IMR-90 (cell line): Measurements from ENCODE around the gene RBL2. TPM values are rescaled to one million over a fixed set of nuclear protein-coding genes. Genes with fewer than 3 reads are reported as not detected.

Source experiments
- ATAC-seq: fragments of 200-7000 bp; cut with Tn5 transposase; 2 replicates; pipeline ENCODE4 v1.9.1; 2020; ENCODE audit warnings: low read depth, mild to moderate bottlenecking, moderate library complexity
- BruUV-seq: library from RNA; stranded (reverse); fragments of 400-500 nt; replicated peaks from 2 replicates; lab custom pipeline; 2021; lab: Mats Ljungman, UMichigan
- CTCF ChIA-PET: fragments of 300-600 bp; formaldehyde crosslinking; extraction: SDS; loops from one replicate; lab custom pipeline; 2021; ENCODE audit warnings: antibody characterized with exemption; lab: Yijun Ruan, JAX
- POLR2A ChIA-PET: fragments of 300-600 bp; sonication (Branson Sonifier 250); formaldehyde crosslinking; loops from one replicate; lab custom pipeline; 2022; ENCODE audit warnings: antibody characterized with exemption; ENCODE audit not compliant: unreplicated experiment; lab: Charles Lee
- DNase-seq: peaks from one replicate; pipeline ENCODE4 v3.0.0; 2013
- H2AFZ ChIP-seq: replicated peaks from 2 replicates; pipeline ENCODE3; 2013; ENCODE audit warnings: low read length, mild to moderate bottlenecking; ENCODE audit not compliant: poor library complexity
- H2AK5ac ChIP-seq: 2 replicates; pipeline ENCODE4 v1.6.1; 2013; ENCODE audit warnings: low read depth, low read length, inconsistent platforms
- H2AK9ac ChIP-seq: replicated peaks from 2 replicates; pipeline ENCODE3; 2013; ENCODE audit warnings: mild to moderate bottlenecking, low read depth, low read length, moderate library complexity; ENCODE audit not compliant: poor library complexity
- H2BK120ac ChIP-seq: 2 replicates; pipeline ENCODE4 v1.6.1; 2013; ENCODE audit warnings: low read depth, low read length, inconsistent platforms
- H2BK15ac ChIP-seq: 3 replicates; pipeline ENCODE4 v1.6.1; 2013; ENCODE audit warnings: low read depth, low read length, inconsistent platforms
- H2BK20ac ChIP-seq: 2 replicates; pipeline ENCODE4 v1.6.1; 2013; ENCODE audit warnings: low read depth, mild to moderate bottlenecking, inconsistent platforms, low read length, moderate library complexity
- H2BK5ac ChIP-seq: 2 replicates; pipeline ENCODE4 v1.6.1; 2013; ENCODE audit warnings: mild to moderate bottlenecking, low read depth, low read length, inconsistent platforms; ENCODE audit not compliant: poor library complexity, severe bottlenecking
- H3K14ac ChIP-seq: replicated peaks from 2 replicates; pipeline ENCODE4 v1.6.1; 2013; ENCODE audit warnings: low read depth, low read length, inconsistent platforms
- H3K18ac ChIP-seq: 2 replicates; pipeline ENCODE4 v1.6.1; 2013; ENCODE audit warnings: low read depth, low read length, control low read depth
- H3K23ac ChIP-seq: 2 replicates; pipeline ENCODE4 v1.6.1; 2013; ENCODE audit warnings: low read depth, low read length, inconsistent platforms
- H3K27ac ChIP-seq: 2 replicates; pipeline ENCODE4 v1.5.1; 2013; ENCODE audit warnings: mild to moderate bottlenecking, control low read depth, low read length; ENCODE audit not compliant: insufficient read depth
- H3K27me3 ChIP-seq: 2 replicates; pipeline ENCODE4 v1.6.1; 2013; ENCODE audit warnings: low read length; ENCODE audit not compliant: control insufficient read depth, insufficient read depth
- H3K36me3 ChIP-seq: 2 replicates; pipeline ENCODE4 v1.6.1; 2013; ENCODE audit warnings: low read length, mixed read lengths; ENCODE audit not compliant: control insufficient read depth, insufficient read depth
- H3K4ac ChIP-seq: 2 replicates; pipeline ENCODE4 v1.6.1; 2013; ENCODE audit warnings: low read depth, low read length, inconsistent platforms
- H3K4me1 ChIP-seq: 2 replicates; pipeline ENCODE4 v1.6.1; 2013; ENCODE audit warnings: low read length, mixed read lengths; ENCODE audit not compliant: control insufficient read depth, insufficient read depth
- H3K4me2 ChIP-seq: 2 replicates; pipeline ENCODE4 v1.6.1; 2013; ENCODE audit warnings: low read depth, mild to moderate bottlenecking, control low read depth, low read length, moderate library complexity
- H3K4me3 ChIP-seq: 2 replicates; pipeline ENCODE4 v1.5.1; 2013; ENCODE audit warnings: low read depth, mild to moderate bottlenecking, control low read depth, low read length, moderate library complexity; ENCODE audit not compliant: insufficient read depth
- H3K56ac ChIP-seq: 2 replicates; pipeline ENCODE4 v1.6.1; 2013; ENCODE audit warnings: low read length, inconsistent platforms; ENCODE audit not compliant: insufficient read depth; ENCODE audit errors: extremely low read depth
- H3K79me1 ChIP-seq, 2 experiments: 2 replicates each; pipeline ENCODE4 v1.6.1; 2013; ENCODE audit warnings: low read length in 2 of 2, inconsistent platforms in 1 of 2, low read depth in 1 of 2
- H3K9ac ChIP-seq: 2 replicates; pipeline ENCODE4 v1.6.1; 2013; ENCODE audit warnings: low read depth, low read length, control low read depth
- H3K9me1 ChIP-seq: 2 replicates; pipeline ENCODE4 v1.6.1; 2013; ENCODE audit warnings: low read length, inconsistent platforms; ENCODE audit not compliant: insufficient read depth
- H3K9me3 ChIP-seq: 2 replicates; pipeline ENCODE4 v1.6.1; 2013; ENCODE audit warnings: low read length; ENCODE audit not compliant: control insufficient read depth, insufficient read depth
- H4K20me1 ChIP-seq: 2 replicates; pipeline ENCODE4 v1.6.1; 2013; ENCODE audit warnings: low read length, inconsistent platforms; ENCODE audit not compliant: insufficient read depth
- H4K5ac ChIP-seq: 2 replicates; pipeline ENCODE4 v1.6.1; 2013; ENCODE audit warnings: mild to moderate bottlenecking, low read depth, low read length, control low read depth
- H4K8ac ChIP-seq, 2 experiments: 2 replicates each; pipeline ENCODE4 v1.6.1; 2013; ENCODE audit warnings: low read depth in 2 of 2, low read length in 2 of 2, control low read depth in 1 of 2, inconsistent platforms in 1 of 2
- H4K91ac ChIP-seq: 2 replicates; pipeline ENCODE4 v1.6.1; 2013; ENCODE audit warnings: low read depth, low read length, inconsistent platforms; ENCODE audit not compliant: insufficient read depth
- BHLHE40 ChIP-seq: fragments of 150-350 bp; IDR thresholded peaks from 2 replicates; pipeline ENCODE4 v1.6.1; 2016; ENCODE audit warnings: mild to moderate bottlenecking, low read depth, low read length
- CEBPB ChIP-seq: IDR thresholded peaks from 2 replicates; pipeline ENCODE4 v1.6.1; 2012; ENCODE audit warnings: low read depth, low read length, improper control_type of control experiment
- CHD1 ChIP-seq: IDR thresholded peaks from 2 replicates; pipeline ENCODE4 v1.6.1; 2012; ENCODE audit warnings: low read depth, low read length, improper control_type of control experiment
- FOS ChIP-seq: fragments of 150-350 bp; IDR thresholded peaks from 2 replicates; pipeline ENCODE4 v1.6.1; 2016; ENCODE audit warnings: low read depth, low read length
- MAFK ChIP-seq: IDR thresholded peaks from 2 replicates; pipeline ENCODE4 v1.6.1; 2012; ENCODE audit warnings: low read depth, low read length, improper control_type of control experiment
- MAZ ChIP-seq: IDR thresholded peaks from 2 replicates; pipeline ENCODE4 v1.6.1; 2012; ENCODE audit warnings: low read depth, mild to moderate bottlenecking, low read length, improper control_type of control experiment, moderate library complexity, borderline replicate concordance
- MXI1 ChIP-seq: IDR thresholded peaks from 2 replicates; pipeline ENCODE4 v1.6.1; 2012; ENCODE audit warnings: low read depth, mild to moderate bottlenecking, low read length, moderate library complexity, borderline replicate concordance
- NFE2L2 ChIP-seq: fragments of 150-350 bp; IDR thresholded peaks from 2 replicates; pipeline ENCODE4 v1.6.1; 2016; ENCODE audit warnings: low read depth, mild to moderate bottlenecking, low read length
- POLR2A ChIP-seq: IDR thresholded peaks from 2 replicates; pipeline ENCODE4 v1.6.1; 2012; ENCODE audit warnings: mild to moderate bottlenecking, low read depth, low read length
- RAD21 ChIP-seq: IDR thresholded peaks from 2 replicates; pipeline ENCODE4 v1.6.1; 2012; ENCODE audit warnings: low read length, improper control_type of control experiment
- RCOR1 ChIP-seq: IDR thresholded peaks from 2 replicates; pipeline ENCODE4 v1.6.1; 2012; ENCODE audit warnings: mild to moderate bottlenecking, low read length, improper control_type of control experiment; ENCODE audit not compliant: insufficient replicate concordance
- SMC3 ChIP-seq: fragments of 150-350 bp; IDR thresholded peaks from 2 replicates; pipeline ENCODE4 v1.6.1; 2016; ENCODE audit warnings: low read depth, mild to moderate bottlenecking, antibody characterized with exemption, low read length, moderate library complexity
- WGBS, 2 experiments: methylation state at CpG; one replicate each; pipeline versions ENCODE4 v1.1.5 to v1.1.7; 2013; ENCODE audit warnings: missing lambda C conversion rate in 2 of 2; ENCODE audit not compliant: insufficient read length in 1 of 2; ENCODE audit errors: extremely low coverage in 2 of 2; 5-methylcytosine and 5-hydroxymethylcytosine counted together
- dilution Hi-C: fragments of 300-500 bp; cut with HindIII; formaldehyde crosslinking; loops from one replicate; pipeline ENCODE4 v1.14.3; 2018; ENCODE audit warnings: low sequenced_read_pairs; ENCODE audit not compliant: unreplicated experiment
- in situ Hi-C: fragments of 300-500 bp; cut with MboI; formaldehyde crosslinking; loops from 3 replicates; pipeline ENCODE4 v1.14.3; 2019; ENCODE audit warnings: low sequenced_read_pairs, inconsistent platforms, mixed read lengths
- intact Hi-C: fragments of 100-400 bp; cut with micrococcal nuclease; formaldehyde crosslinking; loops from 2 replicates; pipeline ENCODE4 v1.10.0; 2022
- polyA plus RNA-seq, 3 experiments: library from polyadenylated mRNA; depleted of rRNA; stranded (reverse); fragments of >200 nt; gene quantifications; 2 replicates each; pipeline ENCODE4 v1.2.3, GENCODE V29; 2012; ENCODE audit warnings: low replicate concordance in 1 of 3
- total RNA-seq: library from RNA; depleted of rRNA; stranded (reverse); fragments of >200 nt; gene quantifications from 2 replicates; pipeline ENCODE4 v1.2.3, GENCODE V29; 2012

The RBL2 gene
- total and polyA plus RNA-seq, 2 of the 4 experiments (the other 2 are of a cell fraction), result 19.7 to 23.4 TPM

DNA sequence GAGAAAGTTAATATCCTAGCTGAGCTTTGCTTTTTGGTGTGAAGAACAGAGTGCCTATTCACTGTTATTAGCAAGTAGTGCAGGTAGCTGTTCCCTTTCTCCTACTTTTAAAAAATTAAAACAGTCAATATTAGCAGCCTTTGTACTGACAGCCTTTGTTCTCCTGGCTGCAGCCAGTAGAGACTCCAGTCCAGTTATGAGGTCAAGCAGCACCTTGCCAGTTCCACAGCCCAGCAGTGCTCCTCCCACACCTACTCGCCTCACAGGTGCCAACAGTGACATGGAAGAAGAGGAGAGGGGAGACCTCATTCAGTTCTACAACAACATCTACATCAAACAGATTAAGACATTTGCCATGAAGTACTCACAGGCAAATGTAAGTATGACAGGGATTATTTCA lies 46.1 kb downstream of the RBL2 start:
- H2BK5ac ChIP-seq, result no peak overlapping the region
- CTCF ChIA-PET, result no interaction called here
- intact Hi-C loops, result no loop called here
- H3K27ac ChIP-seq, result no peak overlapping the region
- no peak overlapping the region for H2BK15ac ChIP-seq
- DNase-seq, result no peak
- H3K9ac ChIP-seq, result no peak overlapping the region
- TF ChIP-seq RCOR1, result no peak
- no peak for TF ChIP-seq MAZ
- no peak for TF ChIP-seq CEBPB
- no peak for TF ChIP-seq NFE2L2
- TF ChIP-seq BHLHE40, result no peak
- no peak for TF ChIP-seq MXI1
- TF ChIP-seq FOS, result no peak
- TF ChIP-seq RAD21, result no peak
- TF ChIP-seq CHD1, result no peak
- no peak for TF ChIP-seq MAFK
- no peak for TF ChIP-seq SMC3
- TF ChIP-seq POLR2A, result no peak
- no TSS peak for BruUV-seq
- H3K23ac ChIP-seq, result no peak overlapping the region
- H3K9me1 ChIP-seq, result no peaks in the 10 kb centered on the region
- H3K9me3 ChIP-seq, result no peaks in the 10 kb centered on the region
- H2BK120ac ChIP-seq, result no peak overlapping the region
- no peak overlapping the region for H3K4ac ChIP-seq
- in situ Hi-C loops, result no loop called here
- no peak overlapping the region for H2AK9ac ChIP-seq
- no peaks in the 10 kb centered on the region for H3K4me1 ChIP-seq
- no peak overlapping the region for H3K4me2 ChIP-seq
- no peak overlapping the region for H4K91ac ChIP-seq
- H3K18ac ChIP-seq, result no peak overlapping the region
- H3K36me3 ChIP-seq, result peaks cover 22% of the 10 kb centered on the region
- H4K20me1 ChIP-seq, result no peaks in the 10 kb centered on the region
- no peaks in the 10 kb centered on the region for H3K27me3 ChIP-seq
- no CpG with 5 or more reads among the region's 1 CpG for WGBS, 2 experiments
- H3K4me3 ChIP-seq, result no peak overlapping the region
- no peak overlapping the region for H4K8ac ChIP-seq
- H3K56ac ChIP-seq, result no peak overlapping the region
- no peak overlapping the region for H2AFZ ChIP-seq
- H3K14ac ChIP-seq, result no peak overlapping the region
- no peak overlapping the region for H4K5ac ChIP-seq
- POLR2A ChIA-PET, result no interaction called here
- no peaks in the 10 kb centered on the region for H3K79me1 ChIP-seq
- dilution Hi-C loops, result no loop called here
- no peak overlapping the region for H2AK5ac ChIP-seq
- ATAC-seq, result no peak
- no peak overlapping the region for H2BK20ac ChIP-seq
